Gastroesophageal sphincter (tissue), 3 donors: Measurements from ENCODE around the gene KNDC1.

Source experiments
- EP300 ChIP-seq: sonication (generic); formaldehyde crosslinking; IDR thresholded peaks from one replicate; pipeline ENCODE4 v1.6.1; 2017; ENCODE audit warnings: antibody characterized with exemption, mild to moderate bottlenecking
- POLR2A ChIP-seq, 2 donors: fragments of 450-650 bp; IDR thresholded peaks; one replicate each; pipeline ENCODE4 v1.6.1; 2017; ENCODE audit warnings: antibody characterized with exemption in 2 of 2, mild to moderate bottlenecking in 2 of 2, moderate library complexity in 1 of 2
- POLR2AphosphoS5 ChIP-seq: sonication (generic); formaldehyde crosslinking; IDR thresholded peaks from one replicate; pipeline ENCODE4 v1.6.1; 2017; ENCODE audit warnings: antibody characterized with exemption
- TF ChIP-seq, protein P1 (sequence below), 4 experiments: fragments of 200-600 bp in 2 of 4; fragments of 450-650 bp in 2 of 4; sonication (generic) in 1 of 4; IDR thresholded peaks; one replicate each; pipeline ENCODE4 v1.5.1; 2017 to 2019; ENCODE audit warnings: antibody characterized with exemption in 4 of 4, mild to moderate bottlenecking in 2 of 4, moderate library complexity in 2 of 4

DNA sequence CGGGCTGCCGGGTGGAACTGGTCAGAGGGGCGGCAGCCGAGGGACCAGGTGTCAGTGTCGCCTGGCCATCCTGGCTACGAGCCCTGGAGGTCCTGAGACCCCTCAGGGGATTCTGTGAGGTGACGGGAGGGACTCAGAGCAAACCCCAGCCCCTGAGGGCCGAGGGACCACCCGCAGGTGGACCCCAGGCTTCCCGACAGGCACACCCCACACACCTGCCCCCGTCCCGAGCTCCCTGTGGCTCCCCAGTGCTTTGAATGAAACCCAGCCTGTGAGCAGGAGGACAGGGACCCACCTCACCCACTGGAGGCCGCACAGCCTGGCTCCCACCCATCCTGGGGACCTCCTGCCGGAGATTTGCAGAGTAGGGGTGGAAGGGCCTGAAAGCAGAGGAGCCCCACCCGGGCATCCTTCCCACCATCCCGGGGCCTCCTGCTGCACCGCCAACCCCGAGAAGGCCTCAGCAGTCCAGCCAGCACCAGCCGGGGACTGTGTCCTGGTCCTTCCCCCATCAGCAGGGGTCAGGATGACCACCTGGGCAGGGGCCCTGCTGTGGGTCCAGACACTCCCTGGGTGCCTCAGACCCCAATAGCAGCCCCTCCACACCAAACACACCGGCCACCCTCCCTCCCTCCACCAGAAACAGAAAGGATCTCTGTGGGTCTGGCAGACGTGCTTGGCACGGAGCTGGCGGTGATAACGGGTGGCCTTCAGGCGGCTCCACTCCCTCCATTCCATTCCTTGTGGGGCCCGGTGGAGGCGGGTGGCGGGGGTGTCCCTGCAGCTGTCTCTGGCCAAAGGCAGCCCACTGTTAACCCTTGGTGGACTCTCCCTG is 91.6 kb downstream of the KNDC1 start:
- TF ChIP-seq POLR2A (IDR thresholded peaks at IDR 0.05) (no peak), POLR2AphosphoS5 (no peak), EP300 (no peak)
- TF ChIP-seq, protein P1, sequence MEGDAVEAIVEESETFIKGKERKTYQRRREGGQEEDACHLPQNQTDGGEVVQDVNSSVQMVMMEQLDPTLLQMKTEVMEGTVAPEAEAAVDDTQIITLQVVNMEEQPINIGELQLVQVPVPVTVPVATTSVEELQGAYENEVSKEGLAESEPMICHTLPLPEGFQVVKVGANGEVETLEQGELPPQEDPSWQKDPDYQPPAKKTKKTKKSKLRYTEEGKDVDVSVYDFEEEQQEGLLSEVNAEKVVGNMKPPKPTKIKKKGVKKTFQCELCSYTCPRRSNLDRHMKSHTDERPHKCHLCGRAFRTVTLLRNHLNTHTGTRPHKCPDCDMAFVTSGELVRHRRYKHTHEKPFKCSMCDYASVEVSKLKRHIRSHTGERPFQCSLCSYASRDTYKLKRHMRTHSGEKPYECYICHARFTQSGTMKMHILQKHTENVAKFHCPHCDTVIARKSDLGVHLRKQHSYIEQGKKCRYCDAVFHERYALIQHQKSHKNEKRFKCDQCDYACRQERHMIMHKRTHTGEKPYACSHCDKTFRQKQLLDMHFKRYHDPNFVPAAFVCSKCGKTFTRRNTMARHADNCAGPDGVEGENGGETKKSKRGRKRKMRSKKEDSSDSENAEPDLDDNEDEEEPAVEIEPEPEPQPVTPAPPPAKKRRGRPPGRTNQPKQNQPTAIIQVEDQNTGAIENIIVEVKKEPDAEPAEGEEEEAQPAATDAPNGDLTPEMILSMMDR (IDR thresholded peaks at IDR 0.05) = no peak
